GM23248 (cell line): Measurements from ENCODE around the gene TOPAZ1. TPM values are rescaled to one million over a fixed set of nuclear protein-coding genes. Genes with fewer than 3 reads are reported as not detected.
A peak's percentile ranks its signal among the peaks of the same experiment; 100 is the strongest.
"Not testable (repeated sequence)": the region's sequence is repeated elsewhere in the genome, so short reads cannot be mapped to it uniquely, and the experiment has no call there.

Source experiments
- DNase-seq: peaks from one replicate; pipeline ENCODE4 v3.0.0-alpha.2; 2015
- H2AFZ ChIP-seq: fragments of 200-600 bp; sonication (generic); 2 replicates; pipeline ENCODE4 v1.6.1; 2016; ENCODE audit warnings: antibody characterized with exemption
- H3F3A ChIP-seq: fragments of 200-600 bp; sonication (generic); 2 replicates; pipeline ENCODE4 v1.6.1; 2016; ENCODE audit warnings: mild to moderate bottlenecking, antibody characterized with exemption, mixed run types; ENCODE audit not compliant: insufficient read depth
- H3K27ac ChIP-seq: fragments of 200-600 bp; sonication (generic); 2 replicates; pipeline ENCODE4 v1.5.1; 2016; ENCODE audit warnings: mild to moderate bottlenecking
- H3K27me3 ChIP-seq: fragments of 200-600 bp; sonication (generic); replicated peaks from 2 replicates; pipeline ENCODE4 v1.6.1; 2016; ENCODE audit warnings: mild to moderate bottlenecking; ENCODE audit not compliant: insufficient read depth
- H3K36me3 ChIP-seq: fragments of 200-600 bp; sonication (generic); 2 replicates; pipeline ENCODE4 v1.6.1; 2016; ENCODE audit warnings: low read depth, mild to moderate bottlenecking
- H3K4me1 ChIP-seq: fragments of 200-600 bp; sonication (generic); 2 replicates; pipeline ENCODE4 v1.6.1; 2016; ENCODE audit warnings: mild to moderate bottlenecking; ENCODE audit not compliant: insufficient read depth
- H3K4me2 ChIP-seq: fragments of 200-600 bp; sonication (generic); one replicate; pipeline ENCODE4 v1.6.1; 2016; ENCODE audit warnings: mild to moderate bottlenecking; ENCODE audit not compliant: unreplicated experiment
- H3K4me3 ChIP-seq: fragments of 200-600 bp; sonication (generic); 2 replicates; pipeline ENCODE4 v1.5.1; 2016; ENCODE audit warnings: mild to moderate bottlenecking
- H3K79me2 ChIP-seq: fragments of 200-600 bp; sonication (generic); 2 replicates; pipeline ENCODE4 v1.6.1; 2016; ENCODE audit warnings: mild to moderate bottlenecking; ENCODE audit not compliant: insufficient read depth
- H3K9ac ChIP-seq: fragments of 200-600 bp; sonication (generic); 2 replicates; pipeline ENCODE4 v1.6.1; 2016; ENCODE audit warnings: mild to moderate bottlenecking
- H3K9me2 ChIP-seq: fragments of 200-600 bp; sonication (generic); 2 replicates; pipeline ENCODE4 v1.6.1; 2016; ENCODE audit warnings: mixed run types, mild to moderate bottlenecking, moderate library complexity; ENCODE audit not compliant: insufficient read depth
- H3K9me3 ChIP-seq: fragments of 200-600 bp; sonication (generic); one replicate; pipeline ENCODE4 v1.6.1; 2017; ENCODE audit warnings: low read depth
- H4K20me1 ChIP-seq: fragments of 200-600 bp; sonication (generic); 2 replicates; pipeline ENCODE4 v1.6.0; 2016; ENCODE audit not compliant: insufficient read depth
- EZH2 ChIP-seq: fragments of 200-600 bp; sonication (generic); IDR thresholded peaks from 2 replicates; pipeline ENCODE4 v1.6.1; 2018; ENCODE audit warnings: antibody characterized with exemption, mild to moderate bottlenecking; ENCODE audit not compliant: insufficient read depth, poor library complexity, severe bottlenecking
- EZH2phosphoT487 ChIP-seq: fragments of 200-600 bp; sonication (generic); IDR thresholded peaks from 2 replicates; pipeline ENCODE4 v1.6.1; 2018; ENCODE audit warnings: antibody characterized with exemption, moderate library complexity, mild to moderate bottlenecking, low read depth; ENCODE audit not compliant: insufficient read depth
- WGBS, 2 experiments: methylation state at CpG; one replicate each; pipeline ENCODE4 v1.1.6; 2015 to 2017; ENCODE audit warnings: low lambda C conversion rate in 2 of 2, low coverage in 1 of 2; ENCODE audit errors: missing lambda C conversion rate in 2 of 2; 5-methylcytosine and 5-hydroxymethylcytosine counted together
- in situ Hi-C: fragments of 300-500 bp; cut with MboI; formaldehyde crosslinking; loops from 2 replicates; pipeline ENCODE4 v1.15.0; 2020
- polyA plus RNA-seq: library from polyadenylated mRNA; unstranded; fragments of >200 nt; fragmentation: Nextera tagmentation; extraction: Ambion mirVana; gene quantifications from 2 replicates; pipeline ENCODE4 v1.2.1, GENCODE V29; 2016
- total RNA-seq: library from RNA; depleted of rRNA; stranded (reverse); fragments of >200 nt; shearing (Covaris generic); gene quantifications from 2 replicates; pipeline ENCODE4 v1.2.3, GENCODE V29; 2014

The TOPAZ1 gene
- total and polyA plus RNA-seq, 2 experiments from 2014 or later, result not detected

DNA sequence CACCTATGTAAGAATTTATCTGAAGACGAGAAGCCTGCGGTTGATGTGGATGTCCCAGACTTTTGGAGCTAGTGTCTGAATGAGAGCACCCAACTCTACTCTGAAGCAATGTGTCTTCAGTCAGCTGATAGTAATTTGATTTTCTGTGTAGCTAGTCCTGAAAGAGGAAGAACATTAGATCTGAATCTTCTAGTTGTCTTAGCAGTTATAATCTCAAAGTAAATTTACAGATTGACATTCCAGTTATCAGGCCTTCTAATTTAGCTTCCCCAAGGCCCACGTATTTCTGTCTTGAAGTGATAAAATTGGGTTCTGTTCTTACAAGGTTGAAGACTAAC is 98.3 kb downstream of the TOPAZ1 start:
- H4K20me1 ChIP-seq, result no peaks in the 10 kb centered on the region
- H3K27ac ChIP-seq, result no peak overlapping the region
- 82 to 84% methylated on average over 3 of the region's 3 CpGs for WGBS, 2 experiments
- H3K9me3 ChIP-seq, result no peaks in the 10 kb centered on the region
- H3K4me1 ChIP-seq, result peaks cover 20% of the 10 kb centered on the region
- no peaks in the 10 kb centered on the region for H3K9me2 ChIP-seq
- no peak for DNase-seq
- H3K27me3 ChIP-seq, result no peaks in the 10 kb centered on the region
- no peak for TF ChIP-seq EZH2
- TF ChIP-seq EZH2phosphoT487, result no peak
- in situ Hi-C loops, result no loop called here
- H3K4me3 ChIP-seq, result peak overlapping the region; percentile 94
- no peak overlapping the region for H3K9ac ChIP-seq
- H3K4me2 ChIP-seq, result peak overlapping the region; percentile 98
- peaks cover 4% of the 10 kb centered on the region; the same call in 1 of the 2 replicates for H3F3A ChIP-seq
- peaks cover 38% of the 10 kb centered on the region for H3K79me2 ChIP-seq
- peak overlapping the region; percentile 95; the same call in 1 of the 2 replicates for H2AFZ ChIP-seq
- no peaks in the 10 kb centered on the region for H3K36me3 ChIP-seq

DNA sequence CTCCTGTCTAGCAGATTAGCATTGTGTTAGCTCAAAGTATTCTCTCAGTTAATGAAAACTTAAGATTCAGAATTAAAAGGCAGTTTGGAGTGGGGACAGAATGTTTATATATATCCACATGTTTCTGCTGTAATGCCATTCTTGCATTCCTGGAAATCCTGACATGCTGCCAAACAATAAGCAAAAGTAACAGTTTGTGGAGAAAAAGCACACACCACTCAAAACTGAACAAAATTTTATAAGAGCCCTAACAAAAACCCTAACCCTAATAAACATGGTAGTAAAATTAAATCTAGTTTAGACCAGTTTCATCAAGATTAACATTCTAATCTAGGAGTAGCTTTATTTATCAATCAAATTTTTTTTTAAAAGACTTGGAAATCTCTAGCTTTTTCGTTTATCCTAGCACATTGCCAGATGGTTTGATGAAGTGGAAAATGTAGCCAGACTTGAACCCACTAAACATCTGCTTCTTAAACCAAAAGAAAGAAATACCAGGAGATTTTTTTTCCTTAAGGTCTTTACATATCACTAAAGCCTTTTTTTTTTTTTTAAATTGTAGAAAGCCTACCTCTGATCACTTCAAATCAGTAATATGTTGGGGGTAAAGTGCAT is 100.6 kb downstream of the TOPAZ1 start:
- Histone ChIP-seq H3K4me1 (peaks cover 20% of the 10 kb centered on the region), H2AFZ (0 out of 2 replicates have a peak overlapping the region, but pooled peaks have one; percentile 3), H3K9me3 (no peaks in the 10 kb centered on the region), H3K9ac (0 out of 2 replicates have a peak overlapping the region, but pooled peaks have one; percentile 1), H3K4me3 (no peak overlapping the region; the same call in 1 of the 2 replicates), H3K36me3 (no peaks in the 10 kb centered on the region), H3F3A (peaks cover 4% of the 10 kb centered on the region; the same call in 1 of the 2 replicates), H3K27ac (no peak overlapping the region), H3K4me2 (peak overlapping the region; percentile 75), H3K79me2 (peaks cover 38% of the 10 kb centered on the region), H3K27me3 (no peaks in the 10 kb centered on the region), H3K9me2 (no peaks in the 10 kb centered on the region), H4K20me1 (no peaks in the 10 kb centered on the region)
- TF ChIP-seq EZH2phosphoT487 (no peak), EZH2 (no peak)
- in situ Hi-C loops, result no loop called here
- DNase-seq, result peak; percentile 75
- 92 to 96% methylated on average over 1 of the region's 1 CpG for WGBS, 2 experiments

DNA sequence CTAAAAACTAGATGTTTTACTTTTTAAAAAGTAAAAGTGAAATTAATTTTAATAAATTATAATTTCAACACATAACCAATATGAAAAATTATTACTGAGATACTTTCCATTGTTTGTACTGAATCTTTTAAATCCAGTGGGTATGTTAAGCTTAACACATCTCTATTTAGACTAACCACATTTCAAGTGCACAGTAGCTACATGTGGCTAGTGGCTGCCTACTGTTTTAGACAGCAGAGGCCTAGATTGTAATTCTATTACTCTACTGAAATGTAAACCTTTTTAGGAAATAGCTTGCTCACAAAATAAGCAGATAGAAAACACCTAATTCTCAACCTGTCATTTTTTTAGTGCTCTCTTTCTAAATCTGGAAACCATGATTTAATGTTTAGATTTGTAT is 101.7 kb downstream of the TOPAZ1 start:
- no peaks in the 10 kb centered on the region for H3K9me3 ChIP-seq
- H3K27ac ChIP-seq, result no peak overlapping the region
- H3K27me3 ChIP-seq, result no peaks in the 10 kb centered on the region
- no peak overlapping the region for H2AFZ ChIP-seq
- TF ChIP-seq EZH2 (no peak), EZH2phosphoT487 (no peak)
- no peak for DNase-seq
- H3K79me2 ChIP-seq, result peaks cover 38% of the 10 kb centered on the region
- H3F3A ChIP-seq, result peaks cover 4% of the 10 kb centered on the region; the same call in 1 of the 2 replicates
- H4K20me1 ChIP-seq, result no peaks in the 10 kb centered on the region
- H3K9ac ChIP-seq, result no peak overlapping the region
- no peaks in the 10 kb centered on the region for H3K9me2 ChIP-seq
- no peaks in the 10 kb centered on the region for H3K36me3 ChIP-seq
- in situ Hi-C loops, result no loop called here
- H3K4me1 ChIP-seq, result peaks cover 20% of the 10 kb centered on the region
- no peak overlapping the region for H3K4me3 ChIP-seq
- no peak overlapping the region for H3K4me2 ChIP-seq

DNA sequence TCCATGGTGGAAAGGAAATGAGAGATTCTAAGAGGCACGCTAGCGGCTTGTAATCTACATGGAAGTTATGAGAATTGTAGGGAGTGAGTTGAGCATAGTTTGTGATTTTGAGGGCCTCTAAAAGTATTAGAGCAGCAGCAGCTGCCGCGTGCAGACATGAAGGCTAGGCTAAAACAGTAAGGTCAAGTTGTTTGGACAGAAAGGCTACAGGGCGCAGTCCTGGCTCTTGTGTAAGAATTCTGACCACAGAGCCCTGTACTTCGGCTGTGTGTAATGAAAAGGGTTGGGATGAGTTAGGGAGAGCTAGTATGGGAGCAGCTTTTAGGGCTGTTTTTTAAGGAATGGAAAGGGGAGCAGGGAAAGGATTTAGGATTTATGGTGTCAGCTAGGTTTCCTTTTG is 104.9 kb downstream of the TOPAZ1 start:
- H3K36me3 ChIP-seq, in situ Hi-C loops, H3K4me3 ChIP-seq, H3K9ac ChIP-seq, H4K20me1 ChIP-seq, H3K9me2 ChIP-seq, H3K79me2 ChIP-seq, DNase-seq, H2AFZ ChIP-seq, H3K27me3 ChIP-seq, H3K27ac ChIP-seq, H3K4me2 ChIP-seq, H3K9me3 ChIP-seq, H3F3A ChIP-seq: not testable (repeated sequence)
- 74 to 82% methylated on average over 6 of the region's 6 CpGs for WGBS, 2 experiments
- peaks cover 11% of the 10 kb centered on the region for H3K4me1 ChIP-seq

DNA sequence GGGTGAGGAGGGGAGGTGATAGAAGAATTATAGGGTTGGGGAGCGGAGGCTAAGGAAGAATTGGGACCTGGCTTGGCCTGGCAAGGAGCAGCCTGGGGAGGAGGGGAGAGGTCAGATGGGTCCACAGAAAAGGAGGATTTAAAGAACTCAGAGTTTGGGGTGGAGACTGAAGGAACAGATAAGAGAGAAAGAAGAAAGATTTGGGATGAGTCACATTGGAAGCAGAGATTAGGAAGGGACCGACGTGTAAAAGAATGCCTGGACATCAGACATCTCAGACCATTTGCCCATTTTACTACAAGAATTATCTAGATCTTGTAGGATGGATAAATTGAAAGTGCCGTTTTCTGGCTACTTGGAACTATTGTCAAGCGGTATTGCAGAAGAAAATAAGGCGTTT is 107.3 kb downstream of the TOPAZ1 start:
- Histone ChIP-seq H3K9ac (no peak overlapping the region), H3K4me3 (no peak overlapping the region), H3K4me2 (no peak overlapping the region), H3K27me3 (no peaks in the 10 kb centered on the region), H2AFZ (no peak overlapping the region), H3K4me1 (no peaks in the 10 kb centered on the region), H3K27ac (no peak overlapping the region), H3K9me3 (no peaks in the 10 kb centered on the region), H3K79me2 (0 out of 2 replicates have a peak, but pooled peaks cover 6% of the 10 kb centered on the region), H3K36me3 (no peaks in the 10 kb centered on the region), H4K20me1 (no peaks in the 10 kb centered on the region), H3K9me2 (no peaks in the 10 kb centered on the region), H3F3A (no peaks in the 10 kb centered on the region)
- no peak for TF ChIP-seq EZH2phosphoT487
- no peak for TF ChIP-seq EZH2
- no peak for DNase-seq
- in situ Hi-C loops, result no loop called here
- WGBS, 2 experiments, result 95 to 96% methylated on average over 6 of the region's 6 CpGs
